ENCODE measurements around the gene ASB2. TPM values are rescaled to one million over a fixed set of nuclear protein-coding genes. Genes with fewer than 3 reads are reported as not detected.

ASB2 gene
- total and polyA plus RNA-seq, 2 of the 8 experiments (the other 6 are each of a cell fraction or from before 2014, with no cell fraction given), result 1.0 to 2.1 TPM

- H3K23me2 ChIP-seq (ENCODE audit: low read depth, low read length), result peaks cover 3% of the 10 kb centered on the region; the same call in 1 of the 2 replicates
- H4K91ac ChIP-seq (replicated peaks; ENCODE audit: insufficient read length, low read length), result peak overlapping the region; percentile 72
- H4K5ac ChIP-seq (ENCODE audit: insufficient read length, low read depth, low read length), result no peak overlapping the region
- 0 out of 2 replicates have a peak overlapping the region, but pooled peaks have one; percentile 70 for H2AFZ ChIP-seq (ENCODE audit: low read length)
- 0 out of 2 replicates have a peak overlapping the region, but pooled peaks have one; percentile 5 for H4K8ac ChIP-seq (ENCODE audit: extremely low read depth, insufficient read depth, low read length)
- peaks cover 0 to 14% (median 8%) of the 10 kb centered on the region in 4 experiments; a peak in 4 of 7 replicates for H3K4me1 ChIP-seq (replicated peaks in 1 of 4; ENCODE audit: control insufficient read depth in 3 of 4, insufficient read depth in 4 of 4, low read length in 3 of 4)
- POLR2A ChIA-PET (ENCODE audit: partially characterized antibody), result interaction anchor here (0.7 kb wide), 1 partner anchor 1615 kb away, joined by 3 read pairs; no protein-coding TSS in a partner anchor
- H2BK5ac ChIP-seq (ENCODE audit: low read depth, low read length), result peak overlapping the region; percentile 66; the same call in 1 of the 2 replicates
- peak; percentile 58 for FAIRE-seq
- no peaks in the 10 kb centered on the region for H3K79me2 ChIP-seq (ENCODE audit: control insufficient read depth in 1 of 2, insufficient read depth in 2 of 2, low read length in 2 of 2)
- no peaks in the 10 kb centered on the region for H4K20me1 ChIP-seq (replicated peaks in 1 of 2; ENCODE audit: control insufficient read depth in 1 of 2, insufficient read depth in 2 of 2, low read length in 2 of 2)
- peak overlapping the region; percentile 39; the same call in 1 of the 2 replicates for H2AK5ac ChIP-seq (ENCODE audit: low read depth, low read length)
- no peak overlapping the region for H3K23ac ChIP-seq (ENCODE audit: insufficient read length)
- no peak overlapping the region for H3K4me2 ChIP-seq (ENCODE audit: insufficient read depth in 1 of 2, low read depth in 2 of 2, low read length in 2 of 2)
- H3K36me3 ChIP-seq (ENCODE audit: control insufficient read depth in 2 of 4, insufficient read depth in 4 of 4, low read length in 3 of 4), result no peaks in the 10 kb centered on the region
- H3K14ac ChIP-seq (ENCODE audit: insufficient read length), result no peak overlapping the region
- no peaks in the 10 kb centered on the region; a peak in 1 of 7 replicates for H3K27me3 ChIP-seq (replicated peaks in 1 of 4; ENCODE audit: control insufficient read depth in 3 of 4, extremely low read depth in 1 of 4, insufficient read depth in 3 of 4, low read length in 3 of 4)
- H2BK12ac ChIP-seq (ENCODE audit: low read depth, low read length), result peak overlapping the region; percentile 80; the same call in 1 of the 2 replicates
- no peaks in the 10 kb centered on the region for H3K79me1 ChIP-seq (ENCODE audit: low read depth, low read length)
- H2BK20ac ChIP-seq (ENCODE audit: low read length), result peak overlapping the region; percentile 61; the same call in 1 of the 2 replicates
- H3K9me3 ChIP-seq (ENCODE audit: insufficient read depth in 2 of 2, low read depth in 1 of 2, low read length in 1 of 2), result no peaks in the 10 kb centered on the region
- CTCF ChIA-PET (ENCODE audit: partially characterized antibody), result interaction anchor here (0.5 to 7.6 kb wide), 20 partner anchors 7 to 1683 kb away, joined by 3 to 108 read pairs (median 4); partner anchors contain the start of genes ASB2, CCDC197 and OTUB2
- H3K56ac ChIP-seq (replicated peaks; ENCODE audit: insufficient read length, low read depth, low read length), result no peak overlapping the region
- H3K18ac ChIP-seq (ENCODE audit: extremely low read depth, low read length), result no peak overlapping the region; the same call in 1 of the 2 replicates
- H2BK120ac ChIP-seq (replicated peaks; ENCODE audit: low read depth, low read length), result no peak overlapping the region
- no peak overlapping the region for H2BK15ac ChIP-seq (ENCODE audit: low read length)
- H3K27ac ChIP-seq (ENCODE audit: low read depth, low read length), result no peak overlapping the region
- no peak overlapping the region for H3K4ac ChIP-seq (replicated peaks; ENCODE audit: insufficient read length, low read depth, low read length)
- H3K9ac ChIP-seq (replicated peaks in 1 of 4; ENCODE audit: extremely low read depth in 1 of 4, low read depth in 3 of 4, low read length in 3 of 4), result no peak overlapping the region
- WGBS, 2 experiments (ENCODE audit: extremely low coverage in 1 of 2, insufficient coverage in 1 of 2, insufficient read length in 1 of 2, insufficient replicate concordance in 2 of 2, low coverage in 1 of 2, low lambda C conversion rate in 2 of 2, missing lambda C conversion rate in 1 of 2), result 62% methylated on average over 7 of the region's 7 CpGs; no CpG with 5 or more reads in 1 of the 2 experiments
- H3K4me3 ChIP-seq (ENCODE audit: extremely low read depth in 1 of 4, insufficient read depth in 2 of 4, low read depth in 3 of 4, low read length in 4 of 4), result no peak overlapping the region
- DNase-seq (ENCODE audit: low read depth in 1 of 2, low spot score in 2 of 2), result peak in 1 of 2 experiments; percentile 65
- TF ChIP-seq CTCF (IDR thresholded peaks at IDR 0.05; ENCODE audit: control extremely low read depth in 1 of 3, insufficient read depth in 1 of 3, low read depth in 1 of 3, low read length in 3 of 3) (peak; percentile 50 to 64 (median 62)), EGR1 (IDR thresholded peaks at IDR 0.05; ENCODE audit: borderline replicate concordance, low read depth, low read length) (no peak), RAD21 (IDR thresholded peaks at IDR 0.05 in 1 of 2, conservative IDR thresholded peaks at IDR 0.05 in 1 of 2; ENCODE audit: low read depth in 2 of 2, low read length in 2 of 2) (peak; percentile 11 to 50; a peak in 2 of 4 replicates), TBP (IDR thresholded peaks at IDR 0.05; ENCODE audit: low read depth, low read length) (no peak), BACH1 (IDR thresholded peaks at IDR 0.05; ENCODE audit: low read length) (no peak), YY1 (IDR thresholded peaks at IDR 0.05; ENCODE audit: low read depth, low read length) (0 out of 2 replicates have a peak, but pooled peaks have one; percentile 52), RBBP5 (IDR thresholded peaks at IDR 0.05; ENCODE audit: borderline replicate concordance, low read depth, low read length) (no peak), EP300 (IDR thresholded peaks at IDR 0.05; ENCODE audit: borderline replicate concordance in 1 of 2, low read depth in 2 of 2, low read length in 2 of 2) (no peak)
- TF ChIP-seq, protein P1, sequence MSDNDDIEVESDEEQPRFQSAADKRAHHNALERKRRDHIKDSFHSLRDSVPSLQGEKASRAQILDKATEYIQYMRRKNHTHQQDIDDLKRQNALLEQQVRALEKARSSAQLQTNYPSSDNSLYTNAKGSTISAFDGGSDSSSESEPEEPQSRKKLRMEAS (IDR thresholded peaks at IDR 0.05), result peak; percentile 91
Measured at GRCh38 chr14:93984987-93985410, 8.6 kb upstream of the ASB2 start.
